ENCODE measurements around the gene NTHL1. TPM values are rescaled to one million over a fixed set of nuclear protein-coding genes. Genes with fewer than 3 reads are reported as not detected.

NTHL1 gene
- total and polyA plus RNA-seq, 2 of the 4 experiments (the other 2 are of a cell fraction), result 22.8 to 28.0 TPM

- H3K4me3 ChIP-seq (ENCODE audit: insufficient read depth, low read depth, low read length), result no peak overlapping the region
- no peak overlapping the region for H3K14ac ChIP-seq (replicated peaks; ENCODE audit: low read depth, low read length)
- dilution Hi-C loops (cut with HindIII; ENCODE audit: low sequenced_read_pairs, unreplicated experiment) (no loop called here), intact Hi-C loops (cut with micrococcal nuclease) (no loop called here), in situ Hi-C loops (cut with MboI; ENCODE audit: low sequenced_read_pairs) (no loop called here)
- H3K56ac ChIP-seq (ENCODE audit: extremely low read depth, insufficient read depth, low read length), result no peak overlapping the region
- no peak overlapping the region for H2AK5ac ChIP-seq (ENCODE audit: low read depth, low read length)
- no peaks in the 10 kb centered on the region; the same call in 1 of the 2 replicates for H4K20me1 ChIP-seq (ENCODE audit: insufficient read depth, low read length)
- no peaks in the 10 kb centered on the region for H3K4me1 ChIP-seq (ENCODE audit: control insufficient read depth, insufficient read depth, low read length)
- no peak overlapping the region for H2AK9ac ChIP-seq (replicated peaks; ENCODE audit: low read depth, low read length, poor library complexity)
- no peak for DNase-seq
- BruUV-seq (replicated peaks), result no TSS peak
- ChIA-PET CTCF (no interaction called here), POLR2A (ENCODE audit: unreplicated experiment) (no interaction called here)
- H3K27ac ChIP-seq (ENCODE audit: insufficient read depth, low read length), result no peak overlapping the region
- H4K5ac ChIP-seq (ENCODE audit: low read depth, low read length), result no peak overlapping the region
- H3K4me2 ChIP-seq (ENCODE audit: low read depth, low read length), result no peak overlapping the region
- H3K18ac ChIP-seq (ENCODE audit: low read depth, low read length), result no peak overlapping the region
- ATAC-seq (ENCODE audit: low read depth), result no peak
- H3K9ac ChIP-seq (ENCODE audit: low read depth, low read length), result no peak overlapping the region
- H3K36me3 ChIP-seq (ENCODE audit: control insufficient read depth, insufficient read depth, low read length), result peaks cover 67% of the 10 kb centered on the region
- H3K4ac ChIP-seq (ENCODE audit: low read depth, low read length), result no peak overlapping the region
- H4K8ac ChIP-seq (ENCODE audit: low read depth in 2 of 2, low read length in 2 of 2), result no peak overlapping the region
- no peak overlapping the region for H3K23ac ChIP-seq (ENCODE audit: low read depth, low read length)
- no peak overlapping the region for H2BK120ac ChIP-seq (ENCODE audit: low read depth, low read length)
- TF ChIP-seq FOS (IDR thresholded peaks at IDR 0.05; ENCODE audit: low read depth, low read length) (no peak), POLR2A (IDR thresholded peaks at IDR 0.05; ENCODE audit: low read depth, low read length) (no peak)
- H2BK20ac ChIP-seq (ENCODE audit: low read depth, low read length), result no peak overlapping the region
- no peak overlapping the region for H4K91ac ChIP-seq (ENCODE audit: insufficient read depth, low read depth, low read length)
- H3K79me1 ChIP-seq (ENCODE audit: low read depth in 1 of 2, low read length in 2 of 2), result peaks cover 0 to 10% of the 10 kb centered on the region in 2 experiments; a peak in 1 of 4 replicates
- H3K9me3 ChIP-seq (ENCODE audit: control insufficient read depth, insufficient read depth, low read length), result no peaks in the 10 kb centered on the region
- 0 out of 2 replicates have a peak, but pooled peaks cover 1% of the 10 kb centered on the region for H3K9me1 ChIP-seq (ENCODE audit: insufficient read depth, low read length)
- H2BK15ac ChIP-seq (ENCODE audit: low read depth, low read length), result no peak overlapping the region
- no peak overlapping the region for H2AFZ ChIP-seq (replicated peaks; ENCODE audit: low read length, poor library complexity)
- WGBS, 2 experiments (ENCODE audit: extremely low coverage in 2 of 2, insufficient read length in 1 of 2), result 95% methylated on average over 18 of the region's 18 CpGs; no CpG with 5 or more reads in 1 of the 2 experiments
- H2BK5ac ChIP-seq (ENCODE audit: low read depth, low read length, poor library complexity, severe bottlenecking), result no peak overlapping the region
- H3K27me3 ChIP-seq (ENCODE audit: control insufficient read depth, insufficient read depth, low read length), result no peaks in the 10 kb centered on the region
Measured at GRCh38 chr16:2061023-2061422, 13.4 kb upstream of the NTHL1 start.
